NCI-H2227 (cell line): ENCODE measurements around the gene IRF2BP2.
A peak's percentile ranks its signal among the peaks of the same experiment; 100 is the strongest.

Experiments
- DNase-seq: peaks from one replicate; lab custom pipeline; 2025; ENCODE audit not compliant: unreplicated experiment; lab: John Stamatoyannopoulos, UW

Gene IRF2BP2

DNA sequence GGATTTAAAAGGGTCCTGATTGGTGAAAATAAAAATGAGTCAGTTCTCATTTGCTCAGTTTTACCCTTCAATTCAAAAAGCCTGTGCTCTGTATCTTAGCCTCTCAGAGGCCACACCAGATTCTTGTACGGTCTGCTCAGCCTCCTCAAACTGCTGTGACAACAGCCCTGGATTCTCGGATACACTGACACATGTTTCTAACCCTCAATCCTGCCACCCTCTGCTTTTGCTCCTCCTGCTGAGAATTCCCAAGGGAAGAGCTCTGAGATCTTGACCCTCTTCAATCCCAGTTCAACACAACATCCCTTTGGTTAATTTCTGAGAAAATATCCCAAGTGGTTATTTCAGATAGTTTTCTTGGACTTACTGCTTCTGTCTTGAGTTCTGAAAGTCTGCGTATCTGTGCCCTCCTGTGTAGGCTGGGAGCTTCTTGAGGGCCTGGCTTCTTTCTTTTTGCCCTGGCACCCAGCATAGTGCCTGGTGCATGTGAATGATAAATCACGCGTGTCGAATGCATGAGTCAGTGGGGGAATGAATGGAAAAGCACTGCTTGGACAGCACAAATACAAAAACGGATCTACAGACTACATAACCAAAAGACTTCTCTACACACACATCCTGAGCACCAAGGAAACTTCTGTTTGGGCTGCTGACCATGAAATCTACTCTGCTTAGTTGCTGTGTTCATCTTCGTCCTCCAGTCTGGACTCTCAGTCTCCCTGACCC, 24.5 kb downstream of the IRF2BP2 start:
- DNase-seq: peak; percentile 48

DNA sequence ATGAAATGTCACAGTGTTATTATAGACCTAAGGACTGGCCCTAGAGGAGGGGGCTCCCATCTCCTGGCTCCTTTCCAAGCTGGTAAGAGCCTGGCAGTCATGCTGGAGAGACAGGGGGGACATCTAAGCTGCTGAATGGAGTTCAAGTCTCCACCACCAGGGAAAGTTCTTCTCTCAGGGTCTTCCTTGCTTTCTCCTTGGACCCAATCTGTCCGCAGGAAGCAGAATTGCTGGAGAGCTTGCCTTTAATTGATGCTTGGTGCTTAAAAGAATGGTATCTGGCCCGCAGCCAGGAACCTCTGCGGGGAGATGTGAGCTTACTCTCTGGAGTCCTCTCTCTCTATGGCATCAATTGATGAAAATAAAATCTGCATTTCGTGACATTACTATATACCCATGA, 25.1 kb downstream of the IRF2BP2 start:
- DNase-seq: peak; percentile 69

- DNase-seq: no peak
Observed at GRCh38 chr1:234584420-234584805, 25.6 kb downstream of the IRF2BP2 start.

DNA sequence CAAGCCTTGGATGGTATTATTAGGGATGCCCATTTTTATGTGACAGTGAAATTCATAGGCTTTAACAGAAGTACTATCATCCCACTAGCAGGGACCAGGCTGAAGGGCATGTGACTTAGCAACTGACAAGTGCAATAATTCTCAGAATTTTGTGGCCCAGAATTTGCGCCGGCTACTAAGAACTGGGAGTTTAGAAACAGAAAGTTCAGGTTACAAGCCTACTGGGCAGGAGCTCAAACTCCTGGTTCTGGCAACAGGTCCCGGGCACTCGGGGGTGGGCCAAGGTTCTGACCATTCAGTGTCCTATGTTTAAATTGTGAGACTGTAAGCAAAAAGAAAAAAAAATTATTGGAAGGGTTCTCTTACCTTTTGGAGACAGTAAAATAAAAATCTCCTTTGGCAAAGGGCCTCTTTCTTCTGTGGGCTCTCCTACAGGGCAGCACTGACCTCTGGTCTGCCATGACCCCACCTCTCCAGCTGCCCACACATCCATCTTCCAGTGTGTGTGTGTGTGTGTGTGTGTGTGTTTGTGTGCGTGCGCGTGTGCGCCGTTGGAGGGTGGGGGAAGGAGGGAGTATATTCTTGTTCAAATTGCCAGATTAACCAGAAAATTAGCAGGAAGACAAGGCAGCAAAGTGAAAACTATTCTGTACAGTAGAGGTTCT, 26.1 kb downstream of the IRF2BP2 start:
- peak; percentile 29 for DNase-seq

GRCh38 chr1:234582681-234583301, 27.2 kb downstream of the IRF2BP2 start:
- DNase-seq: no peak

GRCh38 chr1:234582186-234582585, 27.8 kb downstream of the IRF2BP2 start:
- DNase-seq: no peak

DNA sequence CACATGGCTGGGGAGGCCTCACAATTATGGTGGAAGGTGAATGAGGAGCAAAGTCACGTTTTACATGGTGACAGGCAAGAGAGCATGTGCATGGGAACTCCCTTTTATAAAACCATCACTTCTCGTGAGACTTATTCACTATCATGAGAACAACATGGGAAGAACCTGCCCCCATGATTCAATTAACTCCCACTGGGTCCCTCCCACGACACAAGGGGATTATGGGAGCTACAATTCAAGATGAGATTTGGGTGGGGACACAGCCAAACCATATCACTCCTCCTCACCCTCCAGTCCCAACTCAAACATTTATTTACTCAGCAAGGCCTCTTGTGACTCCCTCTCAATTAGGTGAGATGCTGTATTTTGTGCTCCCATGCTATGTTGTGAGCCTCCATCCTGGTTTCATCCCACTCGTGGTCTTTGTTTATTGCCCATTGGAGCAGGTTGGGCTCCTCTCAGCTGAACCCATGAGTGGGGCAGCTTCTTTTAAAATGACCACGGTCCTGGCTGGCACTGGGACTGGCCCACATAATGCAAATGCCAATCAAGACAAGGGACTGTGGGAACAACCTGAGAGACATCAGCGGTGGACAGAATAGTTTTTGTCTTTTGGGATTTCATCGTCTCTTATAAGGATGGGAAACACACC, 28.8 kb downstream of the IRF2BP2 start:
- DNase-seq: no peak

GRCh38 chr1:234579967-234580366, 30.0 kb downstream of the IRF2BP2 start:
- no peak for DNase-seq

GRCh38 chr1:234578735-234579134, 31.2 kb downstream of the IRF2BP2 start:
- no peak for DNase-seq

DNA sequence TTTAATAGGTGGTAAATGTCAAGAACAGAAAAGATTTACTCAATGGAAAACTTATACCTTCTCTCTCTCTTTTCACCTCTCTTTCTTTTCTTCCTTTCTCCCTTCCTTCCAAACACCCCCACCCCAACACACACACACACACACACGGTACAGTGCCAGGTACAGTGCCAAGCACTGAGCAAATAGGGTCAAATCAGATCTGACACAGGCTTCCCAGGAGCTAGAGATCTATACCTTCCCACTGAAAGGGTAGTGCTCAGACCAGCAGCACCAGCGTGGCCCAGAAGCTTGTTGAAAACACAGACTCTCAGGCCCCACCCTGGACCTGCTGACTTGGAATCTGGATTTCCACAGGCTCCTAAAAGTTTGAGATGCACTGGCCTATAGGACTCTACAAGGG, 31.9 kb downstream of the IRF2BP2 start:
- DNase-seq: no peak

GRCh38 chr1:234573711-234574299, 36.2 kb downstream of the IRF2BP2 start:
- no peak for DNase-seq

DNA sequence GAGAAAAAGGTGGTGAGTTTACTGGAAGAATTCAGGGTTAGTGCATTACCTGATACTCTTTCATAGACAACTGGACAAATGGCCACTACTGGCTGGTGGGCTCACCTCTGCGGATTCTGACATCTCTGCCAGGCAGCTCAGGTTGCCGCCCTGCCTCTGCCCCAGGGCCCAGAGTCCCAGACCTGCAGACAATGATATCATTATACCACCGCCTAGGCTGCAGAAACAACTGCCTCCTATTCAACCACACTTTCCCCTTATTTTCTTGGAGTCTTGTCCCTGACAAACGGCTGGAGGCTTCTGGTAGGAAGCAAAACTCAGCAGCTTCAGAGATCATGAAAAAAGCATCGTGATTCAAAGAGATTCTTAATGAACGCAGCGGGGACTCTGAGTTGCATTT, 37.0 kb downstream of the IRF2BP2 start:
- no peak for DNase-seq

- no peak for DNase-seq
Observed at GRCh38 chr1:234571702-234572101, 38.3 kb downstream of the IRF2BP2 start.

DNA sequence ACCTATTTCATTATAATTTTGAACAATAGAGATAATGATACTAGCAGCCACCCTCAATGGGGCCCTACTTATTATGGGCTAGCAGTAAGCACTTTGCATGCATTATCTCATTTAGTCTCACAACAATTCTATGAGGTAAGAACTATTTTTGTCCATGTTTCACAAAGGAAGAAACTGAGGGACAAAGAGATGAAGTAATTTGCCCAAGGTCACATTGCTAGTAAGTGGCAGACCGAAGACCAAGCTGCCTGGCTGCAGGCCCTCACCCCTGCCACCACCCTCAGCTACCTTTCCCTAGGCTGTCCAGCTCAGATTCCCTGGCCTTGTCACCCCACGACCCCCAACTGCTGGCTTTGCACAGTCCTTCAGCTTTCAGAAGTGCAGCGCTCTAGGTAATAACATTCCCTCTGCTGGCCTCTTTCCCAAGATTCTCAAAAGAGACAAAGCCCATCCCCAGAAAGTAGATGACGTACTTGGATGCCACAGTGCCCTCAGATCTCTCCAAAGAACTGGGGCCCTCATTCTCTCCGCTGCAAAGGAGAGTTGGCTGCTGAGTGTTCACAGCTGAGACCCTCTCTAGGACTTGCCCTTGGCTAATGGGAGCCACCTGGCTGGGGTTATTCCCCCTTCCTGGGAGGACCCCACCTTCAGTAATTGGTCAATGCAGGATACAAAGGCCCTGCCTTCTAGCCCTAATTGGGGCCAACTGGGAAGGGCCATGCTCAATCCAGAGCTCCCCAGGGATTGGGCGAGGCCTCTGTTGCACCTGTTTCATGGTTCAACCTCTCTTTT, 39.5 kb downstream of the IRF2BP2 start:
- DNase-seq: peak; percentile 32

- no peak for DNase-seq
Observed at GRCh38 chr1:234568345-234568744, 41.6 kb downstream of the IRF2BP2 start.

GRCh38 chr1:234565132-234565531, 44.8 kb downstream of the IRF2BP2 start:
- DNase-seq: no peak

GRCh38 chr1:234564035-234565029, 45.6 kb downstream of the IRF2BP2 start:
- DNase-seq: no peak

DNA sequence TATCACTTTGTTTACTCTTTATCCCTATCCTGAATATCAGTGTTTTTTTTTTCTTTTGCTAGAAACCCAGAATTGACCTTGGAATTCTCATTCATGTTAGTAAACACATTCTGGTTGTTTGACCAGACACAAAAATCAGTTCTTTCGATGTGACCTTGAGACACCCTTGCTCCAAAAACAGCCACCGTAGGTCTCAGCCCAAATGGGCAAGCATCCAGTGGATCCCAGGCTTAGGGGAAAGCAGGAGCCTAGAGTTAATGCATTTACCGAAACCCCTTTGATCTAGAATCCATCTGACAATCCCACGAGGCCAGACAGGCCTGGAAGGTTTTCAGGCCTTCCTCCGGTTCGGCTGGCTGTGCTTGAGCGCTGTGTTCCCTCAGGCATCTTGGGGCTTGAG, 47.6 kb downstream of the IRF2BP2 start:
- no peak for DNase-seq

DNA sequence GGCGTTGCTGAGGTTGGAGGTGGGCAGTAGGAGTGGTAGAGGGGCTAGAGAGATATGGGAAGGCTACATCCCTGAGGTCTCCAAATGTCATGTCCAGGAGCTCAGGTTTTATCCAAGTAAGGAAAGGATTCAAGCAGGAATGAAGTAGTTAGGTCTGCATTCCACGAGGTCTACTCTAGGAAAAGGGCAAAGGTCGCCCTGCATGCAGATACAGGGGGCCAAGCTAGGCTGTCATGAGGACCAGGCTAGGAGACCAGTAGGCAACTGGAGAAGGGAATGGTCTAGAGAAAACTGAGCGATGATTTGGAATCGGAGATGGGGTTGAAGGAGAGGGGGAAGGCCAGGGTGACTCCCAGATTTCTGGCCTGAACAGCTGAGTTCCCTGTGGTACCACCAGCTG, 48.7 kb downstream of the IRF2BP2 start:
- DNase-seq: no peak
